HepG2 (cell line): Measurements from ENCODE around the gene PPM1H.

ENCODE experiments used
- ARID2 ChIP-seq: sonication (generic); formaldehyde crosslinking; IDR thresholded peaks from 2 replicates; pipeline ENCODE4 v1.8.1; 2022; ENCODE audit warnings: mild to moderate bottlenecking, missing genetic modification reagents, borderline replicate concordance
- CEBPG ChIP-seq: IDR thresholded peaks from 2 replicates; pipeline ENCODE4 v1.6.1; 2016
- FOSL2 ChIP-seq: sonication (generic); formaldehyde crosslinking; IDR thresholded peaks from 2 replicates; pipeline ENCODE4 v1.4.0; 2020; ENCODE audit warnings: missing genetic modification reagents
- POLR2A ChIP-seq, 2 experiments: IDR thresholded peaks; 2 replicates each; pipeline ENCODE4 v1.6.1; 2011; ENCODE audit warnings: low read depth in 2 of 2, low read length in 2 of 2, mild to moderate bottlenecking in 1 of 2, moderate library complexity in 1 of 2; ENCODE audit not compliant: insufficient read depth in 1 of 2
- PRDM15 ChIP-seq: sonication (generic); formaldehyde crosslinking; IDR thresholded peaks from 2 replicates; pipeline ENCODE4 v1.4.0; 2020; ENCODE audit warnings: missing genetic modification reagents
- TP53 ChIP-seq: sonication (generic); formaldehyde crosslinking; conservative IDR thresholded peaks from 2 replicates; pipeline ENCODE4 v1.4.0; 2020; ENCODE audit warnings: missing genetic modification reagents
- ZNF10 ChIP-seq: sonication (generic); formaldehyde crosslinking; IDR thresholded peaks from 2 replicates; pipeline ENCODE4 v1.4.0; 2020; ENCODE audit warnings: mild to moderate bottlenecking, low read depth, missing genetic modification reagents, borderline replicate concordance
- TF ChIP-seq, protein P1 (sequence below): sonication (generic); formaldehyde crosslinking; IDR thresholded peaks from 2 replicates; pipeline ENCODE4 v1.8.1; 2022; ENCODE audit warnings: low read depth, mild to moderate bottlenecking, missing genetic modification reagents
- TF ChIP-seq, protein P2 (sequence below): sonication (generic); formaldehyde crosslinking; IDR thresholded peaks from 2 replicates; pipeline ENCODE4 v1.5.0; 2020; ENCODE audit warnings: mild to moderate bottlenecking, missing genetic modification reagents, moderate library complexity

DNA sequence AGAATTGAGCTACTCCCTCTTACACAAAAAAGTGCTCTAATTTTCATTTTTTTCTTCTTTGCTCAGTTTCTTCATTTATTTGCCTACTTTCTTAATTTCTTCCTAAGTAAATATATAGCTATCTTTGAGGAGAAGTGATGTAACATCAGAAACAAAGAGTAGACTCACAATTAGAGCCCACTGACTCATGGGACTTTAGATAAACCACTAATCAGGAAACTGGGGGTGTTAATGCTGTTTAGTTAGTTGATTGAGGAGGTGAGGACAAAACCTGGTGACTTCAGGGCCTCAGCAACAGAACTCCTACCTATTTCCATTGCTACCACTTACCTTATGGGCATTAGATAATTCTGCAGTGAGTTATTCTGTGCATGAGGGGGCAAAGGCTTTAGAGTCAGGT lies 316.6 kb downstream of the PPM1H start:
- TF ChIP-seq PRDM15 (CRISPR knock-in tag) = no peak
- no peak for TF ChIP-seq POLR2A (IDR thresholded peaks at IDR 0.05; ENCODE audit: insufficient read depth in 1 of 2, low read depth in 2 of 2, low read length in 2 of 2)
- no peak for TF ChIP-seq ARID2
- TF ChIP-seq, protein P1, sequence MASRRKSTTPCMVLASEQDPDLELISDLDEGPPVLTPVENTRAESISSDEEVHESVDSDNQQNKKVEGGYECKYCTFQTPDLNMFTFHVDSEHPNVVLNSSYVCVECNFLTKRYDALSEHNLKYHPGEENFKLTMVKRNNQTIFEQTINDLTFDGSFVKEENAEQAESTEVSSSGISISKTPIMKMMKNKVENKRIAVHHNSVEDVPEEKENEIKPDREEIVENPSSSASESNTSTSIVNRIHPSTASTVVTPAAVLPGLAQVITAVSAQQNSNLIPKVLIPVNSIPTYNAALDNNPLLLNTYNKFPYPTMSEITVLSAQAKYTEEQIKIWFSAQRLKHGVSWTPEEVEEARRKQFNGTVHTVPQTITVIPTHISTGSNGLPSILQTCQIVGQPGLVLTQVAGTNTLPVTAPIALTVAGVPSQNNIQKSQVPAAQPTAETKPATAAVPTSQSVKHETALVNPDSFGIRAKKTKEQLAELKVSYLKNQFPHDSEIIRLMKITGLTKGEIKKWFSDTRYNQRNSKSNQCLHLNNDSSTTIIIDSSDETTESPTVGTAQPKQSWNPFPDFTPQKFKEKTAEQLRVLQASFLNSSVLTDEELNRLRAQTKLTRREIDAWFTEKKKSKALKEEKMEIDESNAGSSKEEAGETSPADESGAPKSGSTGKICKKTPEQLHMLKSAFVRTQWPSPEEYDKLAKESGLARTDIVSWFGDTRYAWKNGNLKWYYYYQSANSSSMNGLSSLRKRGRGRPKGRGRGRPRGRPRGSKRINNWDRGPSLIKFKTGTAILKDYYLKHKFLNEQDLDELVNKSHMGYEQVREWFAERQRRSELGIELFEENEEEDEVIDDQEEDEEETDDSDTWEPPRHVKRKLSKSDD (CRISPR knock-in tag) = no peak
- TF ChIP-seq TP53 (CRISPR knock-in tag) = no peak
- no peak for TF ChIP-seq CEBPG (CRISPR knock-in tag)
- no peak for TF ChIP-seq ZNF10
- TF ChIP-seq, protein P2, sequence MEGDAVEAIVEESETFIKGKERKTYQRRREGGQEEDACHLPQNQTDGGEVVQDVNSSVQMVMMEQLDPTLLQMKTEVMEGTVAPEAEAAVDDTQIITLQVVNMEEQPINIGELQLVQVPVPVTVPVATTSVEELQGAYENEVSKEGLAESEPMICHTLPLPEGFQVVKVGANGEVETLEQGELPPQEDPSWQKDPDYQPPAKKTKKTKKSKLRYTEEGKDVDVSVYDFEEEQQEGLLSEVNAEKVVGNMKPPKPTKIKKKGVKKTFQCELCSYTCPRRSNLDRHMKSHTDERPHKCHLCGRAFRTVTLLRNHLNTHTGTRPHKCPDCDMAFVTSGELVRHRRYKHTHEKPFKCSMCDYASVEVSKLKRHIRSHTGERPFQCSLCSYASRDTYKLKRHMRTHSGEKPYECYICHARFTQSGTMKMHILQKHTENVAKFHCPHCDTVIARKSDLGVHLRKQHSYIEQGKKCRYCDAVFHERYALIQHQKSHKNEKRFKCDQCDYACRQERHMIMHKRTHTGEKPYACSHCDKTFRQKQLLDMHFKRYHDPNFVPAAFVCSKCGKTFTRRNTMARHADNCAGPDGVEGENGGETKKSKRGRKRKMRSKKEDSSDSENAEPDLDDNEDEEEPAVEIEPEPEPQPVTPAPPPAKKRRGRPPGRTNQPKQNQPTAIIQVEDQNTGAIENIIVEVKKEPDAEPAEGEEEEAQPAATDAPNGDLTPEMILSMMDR (CRISPR knock-in tag) = no peak
- TF ChIP-seq FOSL2 (CRISPR knock-in tag) = no peak
